Effector memory CD8-positive, alpha-beta T cell (primary cell): ENCODE measurements around the gene MAEA.

Experiments
- ATAC-seq: fragments of 150-1000 bp; cut with Tn5 transposase; replicated peaks from 2 replicates; pipeline ENCODE4 v1.10.0; 2021; ENCODE audit warnings: mild to moderate bottlenecking, moderate library complexity
- DNase-seq, 3 experiments: peaks; one replicate each; pipeline ENCODE4 v3.0.0; 2021
- H3K27ac Mint-ChIP-seq, 2 donors: one replicate each; pipeline ENCODE4 v1.8.0; 2022; ENCODE audit warnings: mild to moderate bottlenecking in 2 of 2, mixed read lengths in 2 of 2, moderate library complexity in 2 of 2
- H3K27me3 Mint-ChIP-seq, 2 donors: one replicate each; pipeline ENCODE4 v1.8.0; 2022; ENCODE audit warnings: mixed read lengths in 2 of 2
- H3K36me3 Mint-ChIP-seq: one replicate; pipeline ENCODE4 v1.8.0; 2022; ENCODE audit warnings: mild to moderate bottlenecking, moderate library complexity, mixed read lengths; ENCODE audit not compliant: insufficient read depth
- H3K4me1 Mint-ChIP-seq, 2 donors: one replicate each; pipeline ENCODE4 v1.8.0; 2022; ENCODE audit warnings: low read depth in 2 of 2, mixed read lengths in 2 of 2
- H3K4me3 Mint-ChIP-seq, 2 donors: one replicate each; pipeline ENCODE4 v1.8.0; 2022; ENCODE audit warnings: mild to moderate bottlenecking in 2 of 2, mixed read lengths in 2 of 2, moderate library complexity in 2 of 2
- H3K9me3 Mint-ChIP-seq, 2 donors: one replicate each; pipeline ENCODE4 v1.8.0; 2022; ENCODE audit warnings: mixed read lengths in 2 of 2

MAEA gene

DNA sequence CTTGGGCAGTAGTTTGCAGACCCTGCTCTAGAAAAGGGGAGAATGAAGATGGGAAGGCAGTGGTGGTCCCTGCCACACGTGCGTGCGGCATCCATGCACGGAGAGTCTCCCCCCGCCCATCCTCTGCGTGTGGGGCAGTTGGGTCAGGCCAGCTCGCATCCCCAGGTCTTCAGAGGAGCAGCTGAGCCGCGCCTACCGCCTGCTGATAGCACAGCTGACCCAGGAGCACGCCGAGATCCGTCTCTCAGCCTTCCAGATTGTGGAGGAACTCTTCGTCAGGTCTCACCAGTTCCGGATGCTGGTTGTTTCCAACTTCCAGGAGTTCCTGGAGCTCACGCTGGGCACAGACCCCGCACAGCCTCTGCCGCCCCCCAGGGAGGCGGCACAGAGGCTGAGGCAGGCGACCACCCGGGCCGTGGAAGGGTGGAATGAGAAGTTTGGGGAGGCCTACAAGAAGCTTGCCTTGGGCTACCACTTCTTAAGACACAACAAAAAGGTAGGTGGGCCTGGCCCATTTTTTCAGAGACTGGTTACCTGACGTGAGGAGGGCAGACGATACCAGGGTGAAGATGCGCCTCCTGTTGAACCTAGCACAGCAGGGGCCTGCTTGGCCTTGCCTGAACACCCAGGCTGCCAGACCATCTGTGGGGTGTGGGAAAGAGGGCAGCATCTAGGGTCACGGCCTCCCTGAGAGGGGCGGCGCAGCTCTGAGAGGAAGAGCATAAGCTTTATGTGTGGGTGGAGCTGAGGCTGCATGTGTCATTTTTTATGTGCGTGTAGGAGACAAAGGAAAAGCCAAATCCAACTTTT, 59.9 kb downstream of the MAEA start:
- ATAC-seq (no peak), DNase-seq (no peak)
- Mint-ChIP-seq H3K9me3 (no peaks in the 10 kb centered on the region), H3K36me3 (peaks cover 9% of the 10 kb centered on the region), H3K4me1 (peaks cover 28 to 36% of the 10 kb centered on the region in 2 donors), H3K27me3 (no peaks in the 10 kb centered on the region), H3K27ac (peak overlapping the region; percentile 85 to 90), H3K4me3 (peak overlapping the region in 1 of 2 donors; percentile 34)

DNA sequence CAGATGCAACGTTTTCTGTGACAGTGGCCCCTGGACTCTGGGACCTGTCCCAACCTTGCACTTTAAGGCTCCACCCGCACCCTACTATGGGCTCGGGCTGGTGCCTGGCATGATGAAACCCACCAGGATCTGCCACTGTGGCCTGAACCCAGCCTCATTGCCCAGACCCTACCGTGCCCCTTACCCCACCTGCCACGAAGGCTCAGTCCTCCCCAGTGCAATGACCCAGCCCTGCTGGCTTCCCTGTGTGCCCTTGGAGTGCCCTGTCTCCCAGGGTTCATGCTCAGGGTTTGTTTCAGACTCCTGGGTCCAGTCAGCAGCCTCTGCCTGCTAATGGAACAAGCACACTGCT, 60.5 kb downstream of the MAEA start:
- ATAC-seq (no peak), DNase-seq (no peak)
- Mint-ChIP-seq H3K9me3 (no peaks in the 10 kb centered on the region), H3K4me3 (no peak overlapping the region), H3K36me3 (peaks cover 9% of the 10 kb centered on the region), H3K4me1 (peaks cover 25 to 30% of the 10 kb centered on the region in 2 donors), H3K27me3 (no peaks in the 10 kb centered on the region), H3K27ac (peak overlapping the region in 1 of 2 donors; percentile 71)

DNA sequence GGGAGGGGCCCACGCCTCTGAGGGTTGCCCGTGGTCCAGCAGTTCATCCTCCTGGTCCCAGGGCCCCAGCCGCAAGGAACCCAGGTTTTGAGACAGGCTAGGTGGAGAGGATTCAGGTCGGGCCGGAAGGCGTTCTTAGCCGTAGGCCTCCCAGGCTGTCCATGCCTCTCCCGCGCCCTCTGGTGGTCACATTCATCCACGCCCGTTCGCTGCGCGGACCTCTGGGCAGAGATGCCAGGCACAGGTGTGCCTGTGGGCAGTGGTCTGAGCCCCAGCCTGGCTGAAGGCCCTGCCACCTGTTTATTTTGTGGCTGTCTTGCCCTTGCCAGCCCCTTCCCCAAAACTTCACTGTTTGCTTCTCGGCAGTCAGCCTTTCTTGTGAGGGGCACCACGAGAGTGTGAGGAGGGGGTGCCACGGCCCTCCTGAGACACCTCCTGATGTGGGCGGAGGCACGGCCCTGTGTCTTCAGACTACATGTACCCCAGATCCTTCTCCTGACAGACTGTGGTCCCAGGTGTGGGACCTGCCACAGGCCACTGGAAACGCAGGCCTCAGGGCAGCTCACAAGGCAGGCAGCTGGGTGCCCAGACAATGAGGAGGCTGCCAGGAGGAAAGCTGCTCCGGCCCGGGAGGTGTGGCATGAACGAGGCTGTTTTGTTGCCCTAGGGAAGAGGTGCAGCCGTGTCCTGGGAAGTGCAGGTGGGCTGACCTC, 62.3 kb downstream of the MAEA start:
- H3K4me3 Mint-ChIP-seq = no peak overlapping the region
- peak; percentile 34 for ATAC-seq
- H3K27me3 Mint-ChIP-seq = no peaks in the 10 kb centered on the region
- peak; percentile 91 to 93 (median 92) for DNase-seq
- no peaks in the 10 kb centered on the region for H3K9me3 Mint-ChIP-seq
- peak overlapping the region; percentile 50 to 75 for H3K27ac Mint-ChIP-seq
- peaks cover 8% of the 10 kb centered on the region for H3K36me3 Mint-ChIP-seq
- peaks cover 18 to 23% of the 10 kb centered on the region in 2 donors for H3K4me1 Mint-ChIP-seq

DNA sequence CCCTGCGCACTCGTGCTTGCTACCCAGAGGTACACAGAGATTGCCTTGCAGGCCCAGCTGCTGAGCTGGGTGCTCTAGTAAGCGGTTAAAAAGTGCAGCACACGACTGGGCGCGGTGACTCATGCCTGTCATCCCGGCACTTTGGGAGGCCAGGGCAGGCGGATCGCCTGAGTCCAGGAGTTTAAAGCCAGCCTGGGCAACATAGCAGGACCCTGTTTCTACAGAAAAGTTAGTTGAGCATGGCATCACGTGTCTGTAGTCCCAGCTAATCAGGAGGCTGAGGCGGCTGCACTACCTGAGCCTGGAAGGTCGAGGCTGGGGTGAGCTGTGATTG, 62.8 kb downstream of the MAEA start:
- no peak for DNase-seq
- no peaks in the 10 kb centered on the region for H3K27me3 Mint-ChIP-seq
- no peaks in the 10 kb centered on the region for H3K9me3 Mint-ChIP-seq
- ATAC-seq = no peak
- peaks cover 18 to 23% of the 10 kb centered on the region in 2 donors for H3K4me1 Mint-ChIP-seq
- no peak overlapping the region for H3K27ac Mint-ChIP-seq
- peaks cover 8% of the 10 kb centered on the region for H3K36me3 Mint-ChIP-seq
- H3K4me3 Mint-ChIP-seq = no peak overlapping the region

DNA sequence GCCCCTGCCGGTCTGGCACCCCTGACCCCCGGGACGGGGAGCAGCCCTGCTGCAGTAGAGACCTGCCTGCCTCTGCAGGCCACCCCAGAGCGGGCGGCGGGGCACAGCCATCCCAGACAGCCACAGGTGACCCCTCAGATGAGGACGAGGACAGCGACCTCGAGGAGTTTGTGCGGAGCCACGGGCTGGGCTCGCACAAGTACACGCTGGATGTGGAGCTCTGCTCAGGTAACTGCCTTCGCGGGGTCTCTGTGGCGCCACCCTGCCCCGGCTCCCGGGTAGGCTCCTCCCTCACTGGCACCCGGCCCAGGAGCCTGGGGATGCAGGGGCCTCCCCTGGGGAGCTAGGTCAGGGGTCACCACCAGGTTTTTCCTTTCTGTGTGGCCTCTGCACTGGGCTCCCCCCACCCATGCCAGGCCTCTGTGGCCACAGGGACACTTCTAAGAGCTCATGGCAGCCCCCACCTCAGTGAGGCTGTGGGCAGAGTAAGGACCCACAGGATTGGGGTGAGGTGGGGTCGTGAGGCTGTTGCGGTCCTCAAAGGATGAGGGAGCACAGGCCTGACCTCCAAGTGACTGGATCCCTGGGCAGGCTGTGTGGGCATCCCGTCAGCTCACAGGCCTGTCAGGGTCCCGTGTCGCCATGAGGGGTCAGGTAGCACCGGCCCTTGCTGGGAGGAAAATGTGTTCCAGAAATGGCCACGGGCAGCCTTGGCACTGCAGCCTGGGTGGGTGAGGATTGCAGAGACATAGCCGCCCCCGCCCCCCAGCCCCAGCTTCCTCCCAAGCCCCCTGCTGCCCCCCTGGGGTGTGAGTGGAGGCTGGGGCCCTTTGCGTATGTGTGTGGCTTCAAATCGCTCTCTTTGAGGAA, 63.7 kb downstream of the MAEA start:
- Mint-ChIP-seq H3K27me3 (no peaks in the 10 kb centered on the region), H3K4me1 (peaks cover 11 to 20% of the 10 kb centered on the region in 2 donors), H3K4me3 (no peak overlapping the region), H3K27ac (no peak overlapping the region), H3K36me3 (peaks cover 8% of the 10 kb centered on the region), H3K9me3 (no peaks in the 10 kb centered on the region)
- ATAC-seq = no peak
- no peak for DNase-seq

DNA sequence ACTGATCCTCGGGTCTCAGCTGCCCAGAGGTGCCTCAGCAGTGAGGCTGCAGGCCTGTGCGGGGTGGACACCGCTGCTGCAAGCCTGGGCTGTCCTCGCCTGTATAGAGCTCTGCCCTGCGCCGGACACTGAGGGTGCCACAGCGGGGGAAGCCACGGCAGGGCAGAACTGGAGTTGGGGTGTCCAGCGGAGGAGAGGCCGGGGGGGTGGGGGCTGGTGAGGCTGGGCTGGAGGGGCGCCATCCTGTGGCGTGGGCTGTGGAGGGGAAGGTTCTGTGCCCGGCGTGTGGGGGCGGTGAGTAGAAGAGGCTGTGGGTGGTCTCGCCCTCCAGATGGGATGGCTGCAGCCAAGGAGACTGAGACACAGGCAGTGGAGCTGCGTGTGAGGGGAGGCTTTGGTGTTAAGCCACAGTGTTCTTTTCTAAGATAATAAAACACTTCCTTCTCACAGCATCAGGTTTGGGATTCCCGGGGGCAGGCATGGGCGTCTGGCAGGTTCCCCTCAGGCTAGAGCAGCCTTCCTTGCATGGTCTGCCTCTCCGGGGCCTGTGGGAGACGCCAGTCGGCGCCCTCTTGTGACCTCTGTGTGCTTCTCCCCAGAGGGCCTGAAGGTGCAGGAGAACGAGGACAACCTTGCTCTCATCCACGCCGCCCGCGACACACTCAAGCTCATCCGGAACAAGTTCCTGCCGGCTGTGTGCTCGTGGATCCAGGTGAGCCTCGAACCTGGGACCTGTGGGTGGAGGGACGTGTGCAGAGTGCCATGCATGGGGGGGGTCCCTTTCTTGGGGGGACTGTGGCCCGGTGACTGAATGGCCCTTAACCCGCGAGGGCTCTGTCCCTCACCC, 64.7 kb downstream of the MAEA start:
- Mint-ChIP-seq H3K27ac (no peak overlapping the region), H3K27me3 (no peaks in the 10 kb centered on the region), H3K4me1 (peaks cover 3 to 13% of the 10 kb centered on the region in 2 donors), H3K9me3 (no peaks in the 10 kb centered on the region), H3K36me3 (peaks cover 4% of the 10 kb centered on the region), H3K4me3 (no peak overlapping the region)
- DNase-seq = no peak
- no peak for ATAC-seq

DNA sequence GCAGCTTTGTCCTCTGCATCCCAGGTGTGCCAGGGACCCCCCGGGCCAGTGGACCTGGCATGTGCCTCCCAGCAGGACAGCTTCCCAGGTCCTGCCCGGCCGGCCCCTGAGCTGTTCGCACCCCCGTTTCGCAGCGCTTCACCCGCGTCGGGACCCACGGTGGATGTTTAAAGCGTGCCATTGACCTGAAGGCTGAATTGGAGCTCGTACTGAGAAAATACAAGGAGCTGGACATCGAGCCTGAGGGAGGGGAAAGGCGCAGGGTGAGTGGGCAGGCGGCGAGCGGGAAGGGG, 65.2 kb downstream of the MAEA start:
- no peaks in the 10 kb centered on the region for H3K27me3 Mint-ChIP-seq
- H3K36me3 Mint-ChIP-seq = peaks cover 3% of the 10 kb centered on the region
- ATAC-seq = no peak
- no peaks in the 10 kb centered on the region for H3K9me3 Mint-ChIP-seq
- no peak overlapping the region for H3K4me3 Mint-ChIP-seq
- DNase-seq = no peak
- peaks cover 3 to 10% of the 10 kb centered on the region in 2 donors for H3K4me1 Mint-ChIP-seq
- H3K27ac Mint-ChIP-seq = no peak overlapping the region

DNA sequence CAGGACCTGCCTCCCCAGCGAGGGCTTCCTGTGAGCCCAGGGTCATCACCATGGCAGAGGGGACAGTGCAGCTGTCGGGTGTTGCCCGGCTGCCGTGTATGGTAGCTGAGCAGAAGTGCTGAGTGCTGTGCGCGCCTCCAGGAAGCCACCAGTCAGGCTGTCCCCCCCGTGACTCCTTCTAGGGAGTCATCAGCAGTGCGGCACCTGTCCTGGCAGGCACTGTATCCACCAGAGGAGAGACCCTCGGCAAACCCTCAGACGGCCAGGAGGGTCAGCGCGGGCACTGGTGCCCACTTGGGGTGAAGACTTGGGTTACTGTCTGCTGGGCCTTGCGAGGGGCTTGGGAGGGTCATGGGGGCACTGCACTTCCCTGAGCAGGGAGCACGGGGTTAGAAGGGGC, 65.7 kb downstream of the MAEA start:
- Mint-ChIP-seq H3K27me3 (no peaks in the 10 kb centered on the region), H3K4me1 (peaks cover 3 to 10% of the 10 kb centered on the region in 2 donors), H3K36me3 (peaks cover 3% of the 10 kb centered on the region), H3K9me3 (no peaks in the 10 kb centered on the region), H3K27ac (no peak overlapping the region), H3K4me3 (no peak overlapping the region)
- DNase-seq (no peak), ATAC-seq (no peak)

DNA sequence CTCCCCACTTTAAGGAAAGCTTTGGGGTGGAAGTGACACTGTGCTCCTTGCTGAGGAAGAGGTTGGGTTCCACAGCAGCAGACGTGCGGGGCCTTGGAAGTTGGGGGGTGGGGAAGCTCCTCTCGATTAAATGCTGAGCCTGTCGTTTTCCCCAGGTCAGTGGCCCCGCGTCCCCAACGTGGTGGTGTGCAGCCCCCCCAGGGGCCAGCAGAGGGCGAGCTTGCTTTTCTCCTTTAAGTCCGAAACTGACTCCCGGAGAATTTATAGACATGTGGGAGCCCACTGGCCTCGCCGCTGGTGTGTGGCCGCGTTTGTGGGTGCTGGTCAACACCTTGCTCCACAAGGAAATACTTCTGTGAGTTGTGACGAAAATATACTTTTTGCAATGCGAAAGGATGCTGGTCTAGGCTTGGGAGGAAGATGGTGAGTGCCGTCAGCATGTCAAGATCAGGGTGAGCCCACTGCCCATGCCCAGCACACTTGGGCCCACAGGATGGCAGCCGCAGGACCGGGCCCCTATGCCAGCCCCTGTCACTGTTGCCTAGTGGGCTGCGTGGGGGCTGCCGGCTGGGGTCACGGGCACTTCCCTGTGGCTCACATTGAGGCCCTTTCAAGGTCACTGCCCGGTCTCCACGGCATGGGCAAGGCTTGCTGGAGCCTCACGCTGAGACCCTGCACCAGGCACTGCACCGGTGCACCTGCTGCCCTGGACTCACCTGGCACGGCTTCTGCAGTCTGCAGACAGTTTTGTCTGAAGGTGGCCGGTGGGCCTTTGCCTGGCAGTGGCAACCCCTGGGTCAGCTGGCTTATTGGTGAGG, 66.7 kb downstream of the MAEA start:
- Mint-ChIP-seq H3K36me3 (peaks cover 3% of the 10 kb centered on the region), H3K4me3 (no peak overlapping the region), H3K27ac (peak overlapping the region in 1 of 2 donors; percentile 20), H3K4me1 (peaks cover 2 to 7% of the 10 kb centered on the region in 2 donors), H3K27me3 (no peaks in the 10 kb centered on the region), H3K9me3 (no peaks in the 10 kb centered on the region)
- peak; percentile 24 to 26 (median 24) for DNase-seq
- no peak for ATAC-seq

DNA sequence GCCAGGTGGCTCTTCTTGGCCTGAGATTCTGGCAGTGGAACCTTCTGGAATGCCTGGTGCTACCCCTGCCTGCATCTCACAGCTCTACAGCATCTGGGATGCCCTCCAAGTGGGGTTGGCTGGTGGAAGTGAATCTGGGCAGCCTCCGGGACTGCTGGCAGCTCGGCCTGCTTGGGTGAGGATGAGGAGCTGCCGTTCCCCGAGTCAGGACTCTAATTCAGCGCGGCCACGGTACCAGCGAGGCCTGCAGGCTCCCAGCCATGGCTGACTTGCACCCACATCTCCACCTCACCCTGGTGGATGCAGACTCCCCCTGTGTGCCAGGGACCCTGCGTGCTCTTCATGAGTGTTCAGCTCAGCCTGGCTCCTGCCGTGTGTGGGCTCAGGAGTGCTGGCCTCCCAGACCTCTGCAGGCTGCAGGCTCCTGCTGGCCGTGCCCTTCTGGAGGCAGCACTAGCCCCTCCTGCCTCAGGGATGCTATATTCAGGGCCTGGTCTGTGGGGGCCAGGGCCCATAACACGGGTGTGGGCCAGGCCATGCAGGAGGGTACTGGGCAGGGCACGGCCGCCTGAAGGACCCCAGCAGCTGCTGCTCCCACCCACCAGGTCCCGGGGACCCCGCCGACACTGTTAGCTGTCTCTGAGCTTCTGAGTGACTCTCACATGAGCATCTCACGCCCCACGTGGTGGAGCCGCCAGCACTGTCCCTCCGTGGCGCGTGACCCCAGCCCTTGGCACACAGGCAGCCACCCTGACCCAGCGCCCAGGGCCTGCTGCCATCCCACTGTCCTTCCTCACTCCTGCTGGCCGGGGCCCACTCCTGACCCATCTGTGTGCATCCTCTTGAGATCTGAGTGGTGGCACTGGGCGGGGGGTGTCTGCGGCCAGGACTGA, 67.9 kb downstream of the MAEA start:
- H3K4me3 Mint-ChIP-seq = no peak overlapping the region
- H3K36me3 Mint-ChIP-seq = peaks cover 9% of the 10 kb centered on the region
- no peaks in the 10 kb centered on the region for H3K9me3 Mint-ChIP-seq

DNA sequence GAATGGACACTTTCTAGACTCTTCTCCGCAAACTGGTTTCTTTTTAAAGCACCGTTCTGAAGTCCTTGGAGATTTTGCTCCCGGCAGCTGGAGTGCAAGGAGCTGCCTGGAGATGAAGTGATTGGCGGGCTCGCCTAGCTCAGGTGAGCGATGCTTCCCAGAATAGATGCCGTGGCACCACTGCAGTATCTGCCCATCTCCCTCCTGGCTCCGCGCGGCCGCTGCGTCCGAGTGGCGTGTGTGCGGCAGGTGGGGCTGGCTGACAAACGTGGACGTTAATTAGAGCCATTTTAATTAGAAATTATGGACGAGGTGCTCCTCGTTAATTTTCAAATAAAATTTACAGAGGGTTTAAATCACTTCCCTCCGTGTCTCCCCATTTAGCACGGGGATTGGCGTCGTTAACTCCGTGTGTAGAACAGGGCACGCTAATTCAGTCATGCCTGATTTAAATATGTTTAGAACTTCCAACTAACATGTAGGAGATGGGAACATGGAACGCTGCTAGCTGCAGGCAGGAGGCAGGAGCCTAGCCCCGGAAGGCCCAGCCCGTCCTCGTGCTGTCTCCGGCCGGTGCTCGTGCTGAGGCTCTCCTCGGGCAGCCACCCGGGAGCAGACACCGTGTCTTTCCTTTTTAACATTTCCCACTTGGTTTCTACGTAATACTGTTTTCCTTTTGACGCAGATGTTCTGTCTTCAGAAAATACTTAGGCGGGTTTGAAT, 68.9 kb downstream of the MAEA start:
- ATAC-seq = no peak
- Mint-ChIP-seq H3K4me1 (no peaks in the 10 kb centered on the region), H3K27ac (peak overlapping the region in 1 of 2 donors; percentile 67), H3K9me3 (no peaks in the 10 kb centered on the region), H3K4me3 (no peak overlapping the region), H3K27me3 (no peaks in the 10 kb centered on the region), H3K36me3 (peaks cover 14% of the 10 kb centered on the region)
- DNase-seq = no peak

More for the DNA sequence above, 67.9 kb downstream of the MAEA start:
- H3K27ac Mint-ChIP-seq = peak overlapping the region in 1 of 2 donors; percentile 67
- H3K4me1 Mint-ChIP-seq = no peaks in the 10 kb centered on the region
- DNase-seq (no peak), ATAC-seq (no peak)
- H3K27me3 Mint-ChIP-seq = no peaks in the 10 kb centered on the region
